ENCODE data around the gene WNT10A. TPM values are rescaled to one million over a fixed set of nuclear protein-coding genes. Genes with fewer than 3 reads are reported as not detected.
A peak's percentile ranks its signal among the peaks of the same experiment; 100 is the strongest.

Gene WNT10A
- total and polyA plus RNA-seq, 4 donors, result 0.17 to 0.35 (median 0.29) TPM; not detected in 1

GRCh38 chr2:218881744-218882460 lies 1.2 kb downstream of the WNT10A start:
- H3K27me3 ChIP-seq (ENCODE audit: control insufficient read depth, insufficient read depth, low read length), result peaks cover 75% of the 10 kb centered on the region
- H3K4me3 ChIP-seq (ENCODE audit: low read depth, low read length), result no peak overlapping the region
- WGBS (ENCODE audit: insufficient coverage), result 60% methylated on average over 11 of the region's 13 CpGs
- H3K4me1 ChIP-seq (ENCODE audit: control insufficient read depth, insufficient read depth, low read length), result peaks cover 43% of the 10 kb centered on the region
- no peaks in the 10 kb centered on the region for H3K36me3 ChIP-seq (ENCODE audit: control insufficient read depth, insufficient read depth, low read length)
- H3K9me3 ChIP-seq (ENCODE audit: control insufficient read depth, insufficient read depth, low read length), result no peaks in the 10 kb centered on the region
- no peak overlapping the region for H3K27ac ChIP-seq (ENCODE audit: low read depth, low read length)
- DNase-seq (ENCODE audit: low read depth in 4 of 6, low spot score in 6 of 6), result no peak

GRCh38 chr2:218882461-218882816 lies 1.8 kb downstream of the WNT10A start:
- H3K27ac ChIP-seq (ENCODE audit: low read depth, low read length), result no peak overlapping the region
- H3K36me3 ChIP-seq (ENCODE audit: control insufficient read depth, insufficient read depth, low read length), result no peaks in the 10 kb centered on the region
- peaks cover 42% of the 10 kb centered on the region for H3K4me1 ChIP-seq (ENCODE audit: control insufficient read depth, insufficient read depth, low read length)
- no peak overlapping the region for H3K4me3 ChIP-seq (ENCODE audit: low read depth, low read length)
- DNase-seq (ENCODE audit: low read depth in 4 of 6, low spot score in 6 of 6), result no peak
- no peaks in the 10 kb centered on the region for H3K9me3 ChIP-seq (ENCODE audit: control insufficient read depth, insufficient read depth, low read length)
- peaks cover 70% of the 10 kb centered on the region for H3K27me3 ChIP-seq (ENCODE audit: control insufficient read depth, insufficient read depth, low read length)
- WGBS (ENCODE audit: insufficient coverage), result no CpG with 5 or more reads among the region's 1 CpG

- Histone ChIP-seq H3K27ac (ENCODE audit: low read depth, low read length) (no peak overlapping the region), H3K9me3 (ENCODE audit: control insufficient read depth, insufficient read depth, low read length) (no peaks in the 10 kb centered on the region), H3K4me1 (ENCODE audit: control insufficient read depth, insufficient read depth, low read length) (peaks cover 37% of the 10 kb centered on the region), H3K36me3 (ENCODE audit: control insufficient read depth, insufficient read depth, low read length) (no peaks in the 10 kb centered on the region), H3K27me3 (ENCODE audit: control insufficient read depth, insufficient read depth, low read length) (peaks cover 65% of the 10 kb centered on the region), H3K4me3 (ENCODE audit: low read depth, low read length) (no peak overlapping the region)
- no peak for DNase-seq (ENCODE audit: low read depth in 4 of 6, low spot score in 6 of 6)
- 67% methylated on average over 1 of the region's 4 CpGs for WGBS (ENCODE audit: insufficient coverage)
Observed at GRCh38 chr2:218882866-218883366, 2.3 kb downstream of the WNT10A start.

GRCh38 chr2:218883491-218884490 lies 3.1 kb downstream of the WNT10A start:
- WGBS (ENCODE audit: insufficient coverage), result 3% methylated on average over 72 of the region's 89 CpGs
- H3K4me3 ChIP-seq (ENCODE audit: low read depth, low read length), result no peak overlapping the region
- no peaks in the 10 kb centered on the region for H3K36me3 ChIP-seq (ENCODE audit: control insufficient read depth, insufficient read depth, low read length)
- DNase-seq (ENCODE audit: low read depth in 4 of 6, low spot score in 6 of 6), result no peak
- peaks cover 57% of the 10 kb centered on the region for H3K27me3 ChIP-seq (ENCODE audit: control insufficient read depth, insufficient read depth, low read length)
- H3K4me1 ChIP-seq (ENCODE audit: control insufficient read depth, insufficient read depth, low read length), result peaks cover 35% of the 10 kb centered on the region
- H3K9me3 ChIP-seq (ENCODE audit: control insufficient read depth, insufficient read depth, low read length), result no peaks in the 10 kb centered on the region
- no peak overlapping the region for H3K27ac ChIP-seq (ENCODE audit: low read depth, low read length)

GRCh38 chr2:218884519-218884918 lies 3.9 kb downstream of the WNT10A start:
- Histone ChIP-seq H3K4me1 (ENCODE audit: control insufficient read depth, insufficient read depth, low read length) (peaks cover 29% of the 10 kb centered on the region), H3K27ac (ENCODE audit: low read depth, low read length) (no peak overlapping the region), H3K9me3 (ENCODE audit: control insufficient read depth, insufficient read depth, low read length) (no peaks in the 10 kb centered on the region), H3K27me3 (ENCODE audit: control insufficient read depth, insufficient read depth, low read length) (peaks cover 49% of the 10 kb centered on the region), H3K4me3 (ENCODE audit: low read depth, low read length) (no peak overlapping the region), H3K36me3 (ENCODE audit: control insufficient read depth, insufficient read depth, low read length) (no peaks in the 10 kb centered on the region)
- WGBS (ENCODE audit: insufficient coverage), result no CpG with 5 or more reads among the region's 2 CpGs
- no peak for DNase-seq (ENCODE audit: low read depth in 4 of 6, low spot score in 6 of 6)

- DNase-seq (ENCODE audit: low read depth in 4 of 6, low spot score in 6 of 6), result peak in 2 of 6 donors; percentile 70 to 76
- Histone ChIP-seq H3K27me3 (ENCODE audit: control insufficient read depth, insufficient read depth, low read length) (peaks cover 43% of the 10 kb centered on the region), H3K4me3 (ENCODE audit: low read depth, low read length) (no peak overlapping the region), H3K27ac (ENCODE audit: low read depth, low read length) (no peak overlapping the region), H3K9me3 (ENCODE audit: control insufficient read depth, insufficient read depth, low read length) (no peaks in the 10 kb centered on the region), H3K4me1 (ENCODE audit: control insufficient read depth, insufficient read depth, low read length) (peaks cover 16% of the 10 kb centered on the region), H3K36me3 (ENCODE audit: control insufficient read depth, insufficient read depth, low read length) (no peaks in the 10 kb centered on the region)
- WGBS (ENCODE audit: insufficient coverage), result 37% methylated on average over 5 of the region's 12 CpGs
Observed at GRCh38 chr2:218885981-218886947, 5.6 kb downstream of the WNT10A start.

- Histone ChIP-seq H3K4me1 (ENCODE audit: control insufficient read depth, insufficient read depth, low read length) (peaks cover 16% of the 10 kb centered on the region), H3K4me3 (ENCODE audit: low read depth, low read length) (no peak overlapping the region), H3K9me3 (ENCODE audit: control insufficient read depth, insufficient read depth, low read length) (no peaks in the 10 kb centered on the region), H3K36me3 (ENCODE audit: control insufficient read depth, insufficient read depth, low read length) (no peaks in the 10 kb centered on the region), H3K27ac (ENCODE audit: low read depth, low read length) (no peak overlapping the region), H3K27me3 (ENCODE audit: control insufficient read depth, insufficient read depth, low read length) (peaks cover 42% of the 10 kb centered on the region)
- DNase-seq (ENCODE audit: low read depth in 4 of 6, low spot score in 6 of 6), result no peak
- WGBS (ENCODE audit: insufficient coverage), result 82% methylated on average over 3 of the region's 3 CpGs
Observed at GRCh38 chr2:218887079-218887478, 6.4 kb downstream of the WNT10A start.

GRCh38 chr2:218888341-218888740 lies 7.7 kb downstream of the WNT10A start:
- Histone ChIP-seq H3K9me3 (ENCODE audit: control insufficient read depth, insufficient read depth, low read length) (no peaks in the 10 kb centered on the region), H3K36me3 (ENCODE audit: control insufficient read depth, insufficient read depth, low read length) (no peaks in the 10 kb centered on the region), H3K4me1 (ENCODE audit: control insufficient read depth, insufficient read depth, low read length) (peaks cover 21% of the 10 kb centered on the region), H3K27me3 (ENCODE audit: control insufficient read depth, insufficient read depth, low read length) (peaks cover 39% of the 10 kb centered on the region), H3K4me3 (ENCODE audit: low read depth, low read length) (no peak overlapping the region), H3K27ac (ENCODE audit: low read depth, low read length) (no peak overlapping the region)
- no peak for DNase-seq (ENCODE audit: low read depth in 4 of 6, low spot score in 6 of 6)
- 95% methylated on average over 5 of the region's 5 CpGs for WGBS (ENCODE audit: insufficient coverage)

GRCh38 chr2:218889937-218890336 lies 9.3 kb downstream of the WNT10A start:
- H3K9me3 ChIP-seq (ENCODE audit: control insufficient read depth, insufficient read depth, low read length), result no peaks in the 10 kb centered on the region
- 65% methylated on average over 23 of the region's 23 CpGs for WGBS (ENCODE audit: insufficient coverage)
- H3K4me1 ChIP-seq (ENCODE audit: control insufficient read depth, insufficient read depth, low read length), result peaks cover 23% of the 10 kb centered on the region
- no peak overlapping the region for H3K27ac ChIP-seq (ENCODE audit: low read depth, low read length)
- peaks cover 47% of the 10 kb centered on the region for H3K27me3 ChIP-seq (ENCODE audit: control insufficient read depth, insufficient read depth, low read length)
- no peak overlapping the region for H3K4me3 ChIP-seq (ENCODE audit: low read depth, low read length)
- no peak for DNase-seq (ENCODE audit: low read depth in 4 of 6, low spot score in 6 of 6)
- H3K36me3 ChIP-seq (ENCODE audit: control insufficient read depth, insufficient read depth, low read length), result no peaks in the 10 kb centered on the region

All from spinal cord (tissue), 10 donors.